PC-3 (cell line): ENCODE data around the gene NINJ2.

Source experiments
- CTCF ChIP-seq: fragments of 300-600 bp; sonication (generic); conservative IDR thresholded peaks from 2 replicates; pipeline ENCODE4 v1.5.1; 2017; ENCODE audit warnings: antibody characterized with exemption, low read depth, mild to moderate bottlenecking, low read length
- EZH2 ChIP-seq: fragments of 300-600 bp; sonication (generic); IDR thresholded peaks from one replicate; pipeline ENCODE4 v1.6.1; 2017; ENCODE audit warnings: antibody characterized with exemption, mild to moderate bottlenecking, low read length; ENCODE audit not compliant: unreplicated experiment

- TF ChIP-seq EZH2 (no peak), CTCF (no peak)
Measured at GRCh38 chr12:552466-552865, 110.8 kb downstream of the NINJ2 start.
